Skin of body (tissue), 2 donors: ENCODE measurements around the gene CADPS. TPM values are rescaled to one million over a fixed set of nuclear protein-coding genes. Genes with fewer than 3 reads are reported as not detected.

Experiments
- DNase-seq: peaks from one replicate; lab custom pipeline; 2025; lab: John Stamatoyannopoulos, UW
- total RNA-seq: library from RNA; depleted of rRNA; stranded (reverse); fragments of >200 nt; gene quantifications from one replicate; pipeline ENCODE4 v1.2.3, GENCODE V29; 2014

CADPS gene
- total RNA-seq, 1 donor from 2014 or later = 2.4 TPM

DNA sequence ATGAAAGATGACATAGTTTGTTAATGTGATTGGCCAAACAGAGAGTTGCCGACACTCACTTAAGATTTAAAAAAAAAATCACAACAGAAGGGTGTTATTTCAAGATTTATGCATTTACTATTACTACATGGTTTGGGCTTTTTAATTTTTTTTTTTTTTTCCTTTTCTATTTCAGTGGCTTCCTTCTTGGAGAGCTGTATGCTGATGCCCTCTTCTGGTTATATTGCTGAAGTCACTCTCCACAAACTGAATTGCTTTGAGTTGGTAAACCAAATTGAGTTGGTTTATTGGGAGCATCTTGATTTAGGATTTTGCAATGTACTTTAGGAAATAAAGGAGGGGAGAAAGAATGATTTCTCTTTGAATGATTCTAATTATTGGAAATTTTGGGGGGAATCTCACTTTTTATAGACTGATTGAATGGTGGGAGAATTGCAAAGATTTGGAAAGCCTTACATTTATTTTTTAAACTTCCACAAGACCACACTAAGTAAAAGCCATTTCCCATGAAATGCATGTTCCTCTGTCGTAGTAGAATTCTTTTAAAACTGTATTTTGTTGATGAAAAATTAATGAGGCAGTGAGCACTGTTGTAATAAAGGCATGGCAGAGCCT, 315.3 kb downstream of the CADPS start:
- DNase-seq = no peak

DNA sequence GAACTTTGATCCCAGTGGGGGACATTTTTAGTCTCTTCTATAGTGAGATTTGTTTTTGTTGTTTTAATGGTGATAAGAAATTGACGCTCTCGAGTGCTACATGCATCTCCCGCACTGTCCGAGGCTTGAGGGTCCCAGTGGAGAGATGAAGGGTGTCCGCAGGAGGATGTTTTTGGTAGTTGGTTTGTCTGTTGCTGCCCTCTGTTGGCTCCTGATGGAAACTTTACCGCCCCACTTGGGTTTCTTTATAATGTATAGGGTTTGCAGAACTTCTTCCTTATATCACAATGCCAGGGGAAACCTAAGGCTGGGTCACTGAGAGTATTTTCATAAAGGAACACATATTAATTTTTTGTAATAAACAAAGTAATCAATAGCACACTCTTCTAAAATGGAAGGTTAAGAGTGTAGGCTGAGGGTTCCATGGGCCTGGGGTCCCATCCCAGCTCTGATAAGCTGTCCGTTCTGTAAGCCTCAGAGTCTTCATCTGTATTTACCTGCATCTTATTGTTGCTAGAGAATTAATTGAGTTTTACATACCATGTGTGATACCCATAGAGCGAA, 316.6 kb downstream of the CADPS start:
- no peak for DNase-seq

DNA sequence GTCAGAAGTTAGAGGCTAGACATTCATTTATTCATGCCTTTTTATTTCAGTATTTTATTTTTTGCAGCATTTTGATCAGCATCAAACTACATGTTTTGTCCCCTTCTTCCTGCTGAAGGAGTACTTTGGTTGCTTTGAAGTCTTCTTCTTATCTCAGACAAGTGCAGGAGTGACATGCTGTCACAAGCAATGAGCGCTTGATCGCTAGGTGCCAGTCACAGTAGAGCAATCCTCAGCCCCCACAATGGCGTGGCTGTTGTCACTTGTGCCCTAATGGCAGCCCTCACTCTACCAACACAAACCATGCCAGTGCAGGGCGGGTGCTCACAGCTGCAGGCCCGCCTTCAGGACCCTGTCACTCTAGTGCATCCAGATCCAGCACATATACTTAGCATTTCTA, 317.2 kb downstream of the CADPS start:
- no peak for DNase-seq

DNA sequence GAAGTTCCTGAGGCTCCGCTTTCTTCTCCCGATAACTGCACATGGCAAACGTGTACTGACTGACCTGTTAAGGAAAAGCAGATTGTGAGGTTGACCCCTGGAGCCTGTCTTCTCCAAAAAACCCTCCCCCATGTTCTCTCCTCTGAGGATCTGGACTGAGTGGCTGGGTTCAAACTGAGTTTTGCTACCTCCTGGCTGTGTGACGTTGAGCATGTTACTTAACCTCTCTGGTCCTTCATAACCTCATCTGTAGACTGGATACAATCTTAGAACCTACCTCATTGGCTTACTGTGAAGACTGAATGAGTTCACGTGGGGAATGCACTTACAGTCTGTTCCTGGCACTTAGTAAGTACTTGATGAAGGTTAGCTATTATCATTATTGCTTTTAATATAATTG, 317.8 kb downstream of the CADPS start:
- no peak for DNase-seq

DNA sequence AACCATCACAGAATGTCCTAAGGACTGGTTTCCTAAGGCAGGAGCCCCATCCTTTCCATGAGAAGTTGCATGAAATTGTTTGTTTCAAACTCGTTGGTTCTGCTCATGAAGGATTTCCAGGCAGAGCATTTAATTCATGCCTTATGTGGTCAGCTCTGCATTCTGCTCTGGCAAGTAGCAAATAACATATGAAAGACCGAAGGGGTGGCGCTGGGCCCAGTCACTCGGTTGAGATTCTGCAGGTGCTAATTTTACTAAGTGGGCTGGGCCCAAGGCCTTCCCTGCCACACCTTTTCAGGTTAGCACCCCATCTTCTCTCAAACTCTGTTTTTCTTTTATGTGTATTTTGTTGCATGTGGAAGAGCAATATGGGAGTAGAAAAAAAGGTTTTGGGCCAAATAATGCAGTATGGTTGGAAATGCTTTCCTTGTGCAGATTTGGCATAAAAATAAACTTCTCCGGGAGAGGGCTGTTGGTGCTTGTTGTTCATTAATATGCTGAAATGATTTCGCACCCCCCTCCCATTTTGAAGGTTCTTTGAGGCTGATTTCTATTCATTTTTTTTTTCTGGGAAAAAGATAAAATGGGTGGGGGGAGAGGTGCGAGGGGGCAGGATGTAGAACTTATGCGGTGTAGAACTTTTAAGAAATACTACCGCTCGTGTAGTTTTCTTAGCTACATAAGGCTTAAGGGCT, 318.9 kb downstream of the CADPS start:
- no peak for DNase-seq

DNA sequence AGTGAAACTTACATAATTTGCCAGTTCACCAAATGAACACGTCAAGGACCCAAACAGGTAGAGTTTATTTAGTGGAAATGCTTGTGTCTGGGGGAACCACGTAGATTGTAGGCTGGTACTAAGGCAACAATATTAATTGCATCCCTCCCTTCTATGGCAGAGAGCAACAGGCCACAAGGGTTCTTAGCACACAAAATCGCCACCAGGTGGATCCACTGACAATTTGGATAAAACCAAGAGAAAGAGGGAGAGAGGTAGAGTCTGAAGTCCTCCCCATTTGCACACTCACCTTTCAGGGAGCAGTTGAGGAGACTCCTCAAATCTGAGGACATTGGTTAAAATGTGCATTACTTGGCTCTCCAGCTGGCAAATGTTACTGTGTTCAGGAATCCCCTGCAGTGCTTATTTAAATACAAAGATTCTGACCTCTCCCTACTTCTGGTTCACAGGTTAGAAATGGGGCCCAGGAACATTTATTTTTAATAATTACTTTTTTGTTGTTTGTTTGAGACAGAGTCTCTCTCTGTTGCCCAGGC, 320.9 kb downstream of the CADPS start:
- DNase-seq = no peak

DNA sequence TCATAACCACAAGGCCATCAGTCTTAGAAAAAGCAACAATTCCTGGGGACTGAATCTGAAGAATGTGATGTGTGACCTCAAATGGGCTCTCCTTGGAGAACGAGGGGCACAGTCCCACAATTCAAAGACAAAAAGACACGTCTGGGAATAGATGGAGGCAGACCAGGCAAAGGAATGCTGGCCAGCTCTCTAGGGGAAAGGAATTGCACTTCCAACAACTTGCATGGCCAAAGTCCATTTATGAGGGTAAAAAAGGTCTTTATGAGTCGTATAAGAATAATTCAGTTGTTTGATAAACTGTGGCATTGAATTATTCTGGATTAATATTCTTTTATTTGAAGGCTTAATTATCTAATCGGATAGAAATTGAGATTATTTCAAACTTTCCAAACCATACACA, 321.4 kb downstream of the CADPS start:
- DNase-seq = no peak

DNA sequence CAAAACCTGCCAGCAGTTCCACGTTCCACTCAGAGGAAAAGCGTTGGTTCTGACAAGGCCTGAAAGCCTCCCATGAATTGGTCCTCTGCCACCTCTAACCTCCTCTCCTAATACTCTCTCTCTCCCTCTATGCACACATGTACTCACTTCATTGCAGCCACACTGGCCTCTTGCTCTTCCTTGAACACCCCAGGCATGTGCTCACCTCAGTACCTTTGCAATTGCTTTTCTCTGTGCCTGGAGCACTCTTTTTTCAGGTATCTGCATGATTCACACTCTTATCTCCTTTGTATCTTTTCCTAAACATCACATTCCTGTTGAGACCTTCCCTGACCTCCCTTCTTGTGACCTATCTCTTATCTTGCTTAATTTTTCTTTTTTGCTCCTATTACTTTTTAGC, 323.7 kb downstream of the CADPS start:
- DNase-seq = no peak

DNA sequence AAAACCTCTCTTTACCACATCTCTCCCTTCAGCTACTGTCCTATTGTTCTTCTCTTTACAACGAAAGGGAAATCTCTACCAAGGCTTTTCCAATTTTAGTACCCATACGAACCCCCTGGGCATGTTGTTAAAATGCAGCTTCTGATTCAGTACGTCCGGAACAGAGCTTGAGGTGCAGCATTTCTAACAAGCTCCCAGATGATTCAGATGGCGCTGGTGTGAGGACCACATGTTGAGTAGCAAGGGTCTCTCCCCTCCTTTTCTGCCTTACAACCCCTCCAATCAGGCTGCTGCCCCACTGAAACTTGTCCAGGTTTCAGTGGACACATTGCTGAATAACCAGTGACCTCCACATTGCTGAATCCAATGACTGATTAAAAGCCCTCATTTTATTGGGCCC, 324.8 kb downstream of the CADPS start:
- DNase-seq = no peak

DNA sequence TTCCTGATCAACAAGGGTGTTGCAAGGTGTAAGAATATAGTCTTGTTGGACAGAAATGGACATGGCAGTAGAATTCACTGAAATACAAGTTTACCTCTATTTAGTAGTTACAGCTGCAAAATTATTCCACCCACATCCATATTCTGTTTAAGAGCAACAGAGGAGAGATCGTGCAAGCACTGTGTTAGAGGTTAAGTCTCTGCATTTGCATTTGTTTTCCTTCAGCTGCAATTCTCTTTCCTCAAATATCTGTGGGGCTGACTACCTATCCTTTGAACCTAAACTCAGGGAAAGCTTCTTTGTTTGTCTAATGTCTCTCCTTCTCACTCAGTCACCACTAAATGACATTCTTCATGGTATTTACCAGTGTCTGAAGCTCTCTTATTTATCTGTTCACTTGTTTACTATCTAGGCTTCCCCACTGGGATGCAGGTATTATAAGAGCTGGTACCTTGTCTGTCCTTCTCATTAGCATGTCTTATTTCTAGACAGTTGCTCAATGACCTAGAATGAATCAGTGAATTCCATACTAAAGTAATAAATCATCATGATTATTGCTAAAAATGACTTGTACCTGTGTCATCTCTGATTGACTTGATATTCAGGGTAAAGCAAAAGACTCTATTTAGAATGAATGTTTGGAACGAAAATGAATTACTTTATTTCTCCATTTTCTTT, 326.5 kb downstream of the CADPS start:
- no peak for DNase-seq

DNA sequence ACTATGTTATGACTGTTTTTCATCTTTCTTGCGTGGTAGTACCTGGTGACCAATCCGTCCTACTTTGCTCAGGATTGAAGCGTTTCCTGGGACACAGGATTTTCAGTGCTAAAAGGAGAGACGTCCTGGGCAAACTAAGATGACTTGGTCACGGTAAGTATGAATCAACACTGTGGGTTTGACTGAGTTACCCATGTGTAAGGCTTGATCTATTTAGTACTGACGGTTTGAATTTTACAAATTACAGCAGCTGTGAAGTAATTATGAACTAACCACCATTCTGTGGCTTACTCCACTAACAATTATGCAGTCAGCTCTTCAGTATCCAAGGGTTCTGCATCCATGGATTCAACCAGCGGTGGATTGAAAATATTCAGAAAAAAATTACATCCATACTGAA, 328.9 kb downstream of the CADPS start:
- no peak for DNase-seq

DNA sequence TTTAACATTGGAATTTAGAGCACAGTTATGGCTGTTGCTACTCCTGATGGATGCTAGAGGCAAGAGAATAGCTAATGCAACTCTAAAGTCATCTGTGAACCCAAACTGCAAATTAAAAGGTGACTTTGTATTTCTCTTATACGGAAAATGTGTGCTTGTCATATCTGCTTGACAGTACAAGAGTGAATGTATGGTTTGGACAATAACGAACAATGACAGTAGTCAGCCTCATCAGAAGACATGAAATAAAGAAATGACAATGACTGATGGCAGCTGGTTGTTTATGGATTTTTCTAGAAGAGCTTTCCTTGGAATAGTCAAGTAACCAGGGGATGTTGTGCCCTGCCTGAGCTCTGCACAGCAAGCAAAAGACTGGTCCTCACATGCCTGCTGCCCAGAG, 333.0 kb downstream of the CADPS start:
- no peak for DNase-seq

DNA sequence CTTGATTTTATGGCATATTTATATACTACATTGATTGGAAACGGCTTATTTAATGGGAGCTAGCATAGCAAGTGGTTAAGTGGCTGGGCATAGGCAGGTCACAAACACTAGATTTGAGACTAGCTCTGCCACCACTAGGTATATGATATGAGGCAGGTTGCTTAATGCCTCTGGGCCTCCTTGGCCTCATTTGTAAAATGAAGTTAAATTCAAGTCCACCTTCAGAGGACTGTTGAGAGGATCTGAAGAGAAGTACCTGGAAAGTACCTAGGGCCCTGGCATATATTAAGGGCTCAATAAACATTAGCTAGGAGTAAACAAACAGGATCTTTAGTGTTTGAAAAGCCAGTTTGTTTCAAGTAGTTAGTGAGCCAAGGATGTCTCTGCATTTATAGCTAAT, 335.5 kb downstream of the CADPS start:
- DNase-seq = no peak

DNA sequence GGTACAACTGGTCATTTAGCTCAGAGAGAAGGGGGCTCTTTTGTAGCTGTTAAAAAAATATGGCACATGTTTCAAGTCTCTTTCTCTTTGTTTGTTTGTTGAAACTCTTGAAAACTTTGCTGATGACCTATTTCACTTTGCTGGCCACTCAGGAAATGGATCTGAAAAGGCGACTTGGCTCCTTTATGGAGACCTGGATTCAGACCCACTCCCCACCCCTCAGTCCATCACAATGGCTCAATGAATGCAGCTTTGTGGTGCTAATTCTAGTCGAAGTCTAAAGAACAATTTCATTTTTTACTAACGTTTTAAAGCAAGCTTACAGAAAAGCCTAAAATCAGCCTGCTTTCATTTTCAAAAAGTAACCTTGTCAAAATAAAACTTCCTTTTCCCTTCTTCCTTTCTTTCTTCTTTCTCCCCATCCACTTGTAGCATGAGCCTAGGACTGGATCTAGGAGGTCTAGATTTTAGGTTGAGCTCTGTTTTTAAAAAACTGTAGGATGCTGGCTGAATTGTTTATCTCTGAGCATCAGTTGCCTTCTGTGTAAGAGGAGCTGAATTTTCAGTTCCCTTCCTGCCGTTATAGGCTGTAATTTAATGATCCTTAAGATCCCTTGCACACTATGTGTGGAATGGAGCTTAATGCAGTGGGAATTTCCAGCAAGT, 336.4 kb downstream of the CADPS start:
- DNase-seq = no peak

DNA sequence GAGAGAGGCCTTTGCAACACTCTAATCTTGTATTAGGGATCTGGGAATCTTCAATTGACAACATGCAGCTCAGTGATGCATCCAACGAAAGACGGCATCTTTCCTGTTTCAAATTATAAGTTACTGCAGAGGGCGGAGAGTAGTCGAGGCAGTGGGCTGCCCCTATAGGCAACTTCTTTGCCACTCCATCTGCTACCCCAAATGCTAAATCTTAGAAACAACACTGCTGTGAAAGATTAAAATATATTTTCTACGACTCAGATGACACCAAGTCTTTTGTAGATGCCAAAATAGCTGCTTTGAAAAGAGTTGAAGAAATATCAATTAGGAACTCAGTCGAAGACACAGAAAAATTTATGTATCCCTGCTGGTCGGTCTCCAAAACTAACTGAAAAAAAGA, 340.9 kb downstream of the CADPS start:
- no peak for DNase-seq

DNA sequence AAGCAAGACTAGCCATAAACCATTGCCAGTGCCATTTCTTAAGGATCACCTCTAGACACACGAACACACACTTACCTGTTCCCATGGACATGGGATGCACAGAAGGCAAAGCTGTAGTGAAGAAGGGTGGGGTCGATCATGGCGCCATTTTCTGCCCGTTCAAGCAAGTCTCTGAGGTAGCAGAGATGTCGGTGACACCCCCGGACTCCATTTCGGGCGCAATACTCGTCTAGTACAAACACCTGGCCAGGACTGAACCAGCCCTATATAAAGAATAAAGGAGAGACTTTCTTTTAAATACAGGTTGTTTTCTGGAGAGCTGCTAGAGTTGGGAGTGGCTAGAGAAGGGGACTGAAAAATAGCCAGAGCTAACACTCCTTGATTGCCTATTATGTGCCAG, 342.4 kb downstream of the CADPS start:
- no peak for DNase-seq

DNA sequence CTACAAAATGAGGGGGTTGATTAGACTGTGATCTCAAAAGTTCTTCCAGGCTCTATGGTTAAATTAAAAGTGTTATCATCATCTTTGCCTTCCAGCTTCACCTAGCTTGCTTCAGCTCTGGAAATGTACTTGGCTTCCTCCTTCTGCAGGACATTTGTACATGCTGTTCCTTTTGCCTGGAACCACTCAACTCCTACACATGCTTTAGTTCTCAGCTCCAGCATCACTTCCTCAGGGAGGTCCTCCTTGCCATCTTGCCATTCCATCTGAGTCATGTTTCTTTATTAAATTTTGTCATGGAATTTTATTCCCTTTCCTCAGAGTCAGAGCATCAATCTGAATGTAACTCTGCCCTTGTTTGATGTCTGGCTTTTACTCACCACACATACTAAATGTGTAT, 343.2 kb downstream of the CADPS start:
- no peak for DNase-seq

DNA sequence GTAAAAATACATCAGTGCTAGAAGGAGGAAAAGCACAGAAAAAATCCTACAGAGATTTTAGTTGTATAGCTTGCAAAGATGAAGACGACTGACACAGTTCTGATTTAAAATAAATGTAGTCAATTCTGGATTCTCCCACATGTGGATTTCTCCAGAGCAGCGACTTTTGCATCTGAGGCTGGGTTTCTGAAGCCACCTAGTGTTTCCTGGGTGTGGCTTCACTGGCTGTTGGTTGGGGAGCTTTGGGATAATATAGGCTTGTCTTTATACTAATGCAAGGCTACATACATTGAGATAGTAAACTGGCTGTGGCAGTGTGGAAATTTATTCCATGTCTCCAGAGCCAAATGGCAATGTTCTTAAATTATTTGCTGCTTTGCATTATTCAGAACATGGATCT, 343.7 kb downstream of the CADPS start:
- DNase-seq = no peak

DNA sequence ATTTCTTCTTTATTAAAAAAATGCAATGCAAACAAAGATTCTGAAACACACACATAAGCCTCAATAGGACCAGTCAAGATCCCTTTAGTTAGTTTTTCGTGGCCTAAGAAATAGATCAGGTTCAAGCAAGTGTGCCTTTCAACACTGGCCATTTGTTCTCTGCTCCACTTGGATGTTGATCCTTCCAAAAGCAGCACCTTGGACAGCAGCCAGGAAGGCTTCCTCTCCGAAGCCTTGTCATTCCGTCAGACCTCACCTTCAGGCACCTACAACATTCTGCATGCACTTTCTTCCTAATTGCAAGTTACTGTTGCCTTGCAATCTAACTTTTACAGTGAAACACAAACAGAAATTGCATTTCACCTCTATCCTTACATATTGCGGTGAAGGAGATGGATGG, 346.0 kb downstream of the CADPS start:
- DNase-seq = no peak

DNA sequence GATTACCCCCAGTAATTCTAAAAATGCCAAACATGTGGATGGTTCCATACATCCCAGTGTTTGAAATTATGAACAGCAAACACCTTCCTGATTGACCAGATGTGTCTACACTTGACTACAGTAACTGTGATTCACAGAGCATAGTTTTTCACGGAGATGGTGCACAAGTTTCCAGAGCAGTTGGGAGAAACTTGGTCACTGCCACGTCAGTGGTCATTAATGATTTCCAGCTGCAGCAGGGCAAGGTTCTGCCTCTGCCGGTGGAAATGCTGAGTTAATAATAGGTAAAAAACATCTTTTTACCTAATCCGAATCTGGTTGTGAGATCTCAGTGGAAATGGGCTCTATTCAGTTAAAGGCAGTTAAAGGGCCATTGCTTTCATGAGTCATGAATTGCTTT, 347.7 kb downstream of the CADPS start:
- DNase-seq = no peak

DNA sequence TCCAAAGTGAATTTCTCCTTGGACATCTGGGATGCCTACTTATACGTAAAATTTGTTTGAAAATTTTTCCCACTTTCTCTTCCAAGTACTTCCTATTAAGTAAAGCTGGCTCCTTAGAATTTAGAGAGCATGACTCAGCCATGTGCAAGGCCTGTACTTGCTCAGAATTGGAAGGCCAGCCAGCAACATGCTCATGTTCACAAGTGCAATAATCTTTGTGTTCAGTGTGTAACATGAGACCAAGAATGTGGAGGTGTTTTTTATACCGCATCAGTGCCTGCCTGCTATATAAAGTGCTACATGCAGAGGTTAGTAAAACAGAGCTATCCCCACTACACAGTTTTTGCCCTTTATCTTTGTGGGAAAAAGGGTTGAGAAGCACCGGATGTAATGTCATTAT, 349.9 kb downstream of the CADPS start:
- no peak for DNase-seq

DNA sequence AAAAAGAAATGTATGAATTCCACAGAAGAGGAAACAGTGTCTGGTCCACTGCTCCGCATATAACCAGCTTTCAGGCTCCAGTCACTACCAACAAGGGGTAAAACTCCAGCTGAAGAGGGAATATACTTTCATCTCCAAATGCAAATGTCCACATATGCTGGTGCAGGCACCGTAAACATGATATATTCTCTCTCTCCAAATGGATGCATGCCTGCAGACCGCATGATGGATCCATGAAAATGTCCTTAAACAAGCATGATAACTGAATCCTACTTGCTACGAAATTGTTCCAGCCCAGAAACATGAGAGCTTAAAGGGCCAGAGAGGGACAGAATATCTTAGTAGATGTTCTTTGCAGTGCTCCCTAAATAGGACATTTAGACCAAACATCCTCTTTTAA, 351.5 kb downstream of the CADPS start:
- no peak for DNase-seq
